Tongue (tissue), 1 donor: Measurements from ENCODE around the gene BDH2. TPM values are rescaled to one million over a fixed set of nuclear protein-coding genes. Genes with fewer than 3 reads are reported as not detected.

Source experiments
- total RNA-seq: library from RNA; depleted of rRNA; stranded (reverse); fragments of >200 nt; gene quantifications from one replicate; pipeline ENCODE4 v1.2.3, GENCODE V29; 2014

Gene BDH2
- total RNA-seq, 1 donor from 2014 or later = 46.7 TPM

Other genes with a start within 250 kb of the BDH2 start
- 14.1 TPM for gene CISD2, start 230.8 kb downstream of the BDH2 start, total RNA-seq
- 2.7 TPM for gene SLC9B1, start 80.1 kb downstream of the BDH2 start, total RNA-seq
- gene SLC9B2, start 23.1 kb downstream of the BDH2 start, total RNA-seq = 11.9 TPM
- gene CENPE, start 98.5 kb upstream of the BDH2 start, total RNA-seq = 8.5 TPM